H1 (cell line): ENCODE measurements around the gene DCTD. TPM values are rescaled to one million over a fixed set of nuclear protein-coding genes. Genes with fewer than 3 reads are reported as not detected.

Source experiments
- CTCF ChIA-PET: fragments of 300-600 bp; sonication (Branson Sonifier 250); formaldehyde crosslinking; loops from one replicate; lab custom pipeline; 2021; ENCODE audit not compliant: partially characterized antibody; lab: Charles Lee
- POLR2A ChIA-PET: fragments of 300-600 bp; sonication (Branson Sonifier 250); formaldehyde crosslinking; loops from one replicate; lab custom pipeline; 2021; ENCODE audit warnings: inconsistent platforms; ENCODE audit not compliant: partially characterized antibody; lab: Charles Lee
- DNase-seq, 2 experiments: peaks; one replicate each; pipeline versions ENCODE4 v3.0.0 to v3.0.0-alpha.2; 2010 to 2022; ENCODE audit warnings: low spot score in 2 of 2, low read depth in 1 of 2, mixed read lengths in 1 of 2
- FAIRE-seq: peaks from 2 replicates; lab custom pipeline; 2011; peaks lifted over from hg19 to GRCh38; lab: Jason Lieb, UNC
- H2AFZ ChIP-seq: 2 replicates; pipeline ENCODE4 v1.8.1; 2012; ENCODE audit warnings: low read length, inconsistent platforms
- H2AK5ac ChIP-seq: 2 replicates; pipeline ENCODE4 v1.6.1; 2013; ENCODE audit warnings: low read depth, low read length
- H2BK120ac ChIP-seq: replicated peaks from 2 replicates; pipeline ENCODE3; 2013; ENCODE audit warnings: low read depth, low read length, inconsistent platforms
- H2BK12ac ChIP-seq: 2 replicates; pipeline ENCODE4 v1.6.1; 2013; ENCODE audit warnings: low read depth, low read length
- H2BK15ac ChIP-seq: 2 replicates; pipeline ENCODE4 v1.6.1; 2013; ENCODE audit warnings: low read length
- H2BK20ac ChIP-seq: 2 replicates; pipeline ENCODE4 v1.6.1; 2013; ENCODE audit warnings: low read length
- H2BK5ac ChIP-seq: 2 replicates; pipeline ENCODE4 v1.6.1; 2013; ENCODE audit warnings: low read depth, low read length
- H3K14ac ChIP-seq: 2 replicates; pipeline ENCODE4 v1.6.1; 2013; ENCODE audit warnings: inconsistent platforms; ENCODE audit not compliant: insufficient read length
- H3K18ac ChIP-seq: 2 replicates; pipeline ENCODE4 v1.6.1; 2013; ENCODE audit warnings: low read length; ENCODE audit errors: extremely low read depth
- H3K23ac ChIP-seq: 2 replicates; pipeline ENCODE4 v1.6.1; 2013; ENCODE audit warnings: inconsistent platforms; ENCODE audit not compliant: insufficient read length
- H3K23me2 ChIP-seq: 2 replicates; pipeline ENCODE4 v1.6.1; 2013; ENCODE audit warnings: low read depth, low read length
- H3K27ac ChIP-seq: 2 replicates; pipeline ENCODE4 v1.6.1; 2011; ENCODE audit warnings: low read depth, low read length, inconsistent platforms
- H3K27me3 ChIP-seq, 4 experiments: replicated peaks in 1 of 4; 1 replicate in 1 of 4; 2 replicates in 3 of 4; pipeline versions ENCODE4 v1.6.1 to v1.8.1; 2011 to 2013; ENCODE audit warnings: low read length in 3 of 4, mild to moderate bottlenecking in 3 of 4, inconsistent platforms in 2 of 4, mixed read lengths in 2 of 4, moderate library complexity in 1 of 4; ENCODE audit not compliant: control insufficient read depth in 3 of 4, insufficient read depth in 3 of 4; ENCODE audit errors: extremely low read depth in 1 of 4
- H3K36me3 ChIP-seq, 4 experiments: 2 replicates each; pipeline versions ENCODE4 v1.6.1 to v1.8.1; 2011 to 2013; ENCODE audit warnings: mild to moderate bottlenecking in 4 of 4, low read length in 3 of 4, moderate library complexity in 2 of 4, control low read depth in 1 of 4, inconsistent platforms in 1 of 4; ENCODE audit not compliant: insufficient read depth in 4 of 4, control insufficient read depth in 2 of 4
- H3K4ac ChIP-seq: replicated peaks from 2 replicates; pipeline ENCODE3; 2013; ENCODE audit warnings: low read length, low read depth, mixed read lengths, inconsistent platforms; ENCODE audit not compliant: insufficient read length
- H3K4me1 ChIP-seq, 4 experiments: replicated peaks in 1 of 4; 1 replicate in 1 of 4; 2 replicates in 3 of 4; pipeline versions ENCODE4 v1.6.1 to v1.8.1; 2011 to 2013; ENCODE audit warnings: low read length in 3 of 4, inconsistent platforms in 2 of 4, mixed read lengths in 1 of 4; ENCODE audit not compliant: insufficient read depth in 4 of 4, control insufficient read depth in 3 of 4
- H3K4me2 ChIP-seq, 2 experiments: 2 replicates each; pipeline versions ENCODE4 v1.6.1 to v1.8.1; 2011 to 2013; ENCODE audit warnings: low read depth in 2 of 2, low read length in 2 of 2, control low read depth in 1 of 2, inconsistent platforms in 1 of 2, mild to moderate bottlenecking in 1 of 2; ENCODE audit not compliant: insufficient read depth in 1 of 2
- H3K4me3 ChIP-seq, 4 experiments: fragments of 200-600, 300-600 bp in 1 of 4; sonication (generic), shearing (Covaris generic), sonication (Bioruptor Twin) in 1 of 4; 2 replicates each; pipeline versions ENCODE4 v1.5.1 to v1.8.1; 2011 to 2016; ENCODE audit warnings: low read length in 4 of 4, low read depth in 3 of 4, control low read depth in 2 of 4, inconsistent platforms in 2 of 4, mild to moderate bottlenecking in 2 of 4, mixed read lengths in 1 of 4, moderate library complexity in 1 of 4; ENCODE audit not compliant: insufficient read depth in 2 of 4; ENCODE audit errors: extremely low read depth in 1 of 4
- H3K56ac ChIP-seq: replicated peaks from 2 replicates; pipeline ENCODE3; 2013; ENCODE audit warnings: low read depth, mild to moderate bottlenecking, mixed read lengths, low read length, inconsistent platforms; ENCODE audit not compliant: insufficient read length
- H3K79me1 ChIP-seq: 2 replicates; pipeline ENCODE4 v1.6.1; 2013; ENCODE audit warnings: low read depth, low read length, control low read depth
- H3K79me2 ChIP-seq, 2 experiments: 2 replicates each; pipeline versions ENCODE4 v1.6.1 to v1.8.1; 2012 to 2013; ENCODE audit warnings: low read length in 2 of 2, mild to moderate bottlenecking in 2 of 2, inconsistent platforms in 1 of 2; ENCODE audit not compliant: insufficient read depth in 2 of 2, control insufficient read depth in 1 of 2
- H3K9ac ChIP-seq, 4 experiments: replicated peaks in 1 of 4; 1 replicate in 1 of 4; 2 replicates in 3 of 4; pipeline versions ENCODE4 v1.6.1 to v1.8.1; 2011 to 2013; ENCODE audit warnings: low read depth in 3 of 4, low read length in 3 of 4, control low read depth in 2 of 4, mild to moderate bottlenecking in 2 of 4, moderate library complexity in 2 of 4, inconsistent platforms in 1 of 4; ENCODE audit errors: extremely low read depth in 1 of 4
- H3K9me3 ChIP-seq, 2 experiments: 2 replicates each; pipeline versions ENCODE4 v1.6.1 to v1.8.1; 2012 to 2013; ENCODE audit warnings: mild to moderate bottlenecking in 2 of 2, moderate library complexity in 2 of 2, control low read depth in 1 of 2, inconsistent platforms in 1 of 2, low read depth in 1 of 2, low read length in 1 of 2, mixed read lengths in 1 of 2; ENCODE audit not compliant: insufficient read depth in 2 of 2
- H4K20me1 ChIP-seq, 2 experiments: replicated peaks in 1 of 2; 2 replicates each; pipeline versions ENCODE3 to v1.8.1; 2011 to 2013; ENCODE audit warnings: inconsistent platforms in 2 of 2, low read length in 2 of 2, mild to moderate bottlenecking in 1 of 2; ENCODE audit not compliant: insufficient read depth in 2 of 2, control insufficient read depth in 1 of 2
- H4K5ac ChIP-seq: 2 replicates; pipeline ENCODE4 v1.6.1; 2013; ENCODE audit warnings: low read length, low read depth, mixed read lengths, inconsistent platforms; ENCODE audit not compliant: insufficient read length
- H4K8ac ChIP-seq: 2 replicates; pipeline ENCODE4 v1.8.0; 2013; ENCODE audit warnings: mild to moderate bottlenecking, moderate library complexity, low read length, inconsistent platforms; ENCODE audit not compliant: insufficient read depth; ENCODE audit errors: extremely low read depth
- H4K91ac ChIP-seq: replicated peaks from 2 replicates; pipeline ENCODE3; 2013; ENCODE audit warnings: low read length, mixed read lengths, inconsistent platforms; ENCODE audit not compliant: insufficient read length
- BACH1 ChIP-seq: IDR thresholded peaks from 2 replicates; pipeline ENCODE4 v1.6.1; 2012; ENCODE audit warnings: low read length, improper control_type of control experiment
- EGR1 ChIP-seq: IDR thresholded peaks from 2 replicates; pipeline ENCODE4 v1.6.1; 2011; ENCODE audit warnings: low read depth, low read length, borderline replicate concordance
- HDAC6 ChIP-seq: IDR thresholded peaks from one replicate; pipeline ENCODE4 v1.7.1; 2012; ENCODE audit warnings: low read depth, mild to moderate bottlenecking, inconsistent platforms, low read length, moderate library complexity
- NRF1 ChIP-seq: IDR thresholded peaks from 2 replicates; pipeline ENCODE4 v1.6.1; 2011; ENCODE audit warnings: mild to moderate bottlenecking, low read depth, low read length, improper control_type of control experiment
- POLR2AphosphoS5 ChIP-seq: IDR thresholded peaks from 2 replicates; pipeline ENCODE4 v1.6.1; 2011; ENCODE audit warnings: low read depth, low read length
- SIRT6 ChIP-seq: IDR thresholded peaks from one replicate; pipeline ENCODE4 v1.7.1; 2012; ENCODE audit warnings: low read length, inconsistent platforms
- SRF ChIP-seq: IDR thresholded peaks from 2 replicates; pipeline ENCODE4 v1.6.1; 2011; ENCODE audit warnings: mild to moderate bottlenecking, low read depth, low read length, moderate library complexity
- WGBS, 2 experiments: shearing (Covaris generic) in 1 of 2; methylation state at CpG; one replicate each; pipeline versions ENCODE4 v1.1.6 to v1.1.7; 2013 to 2015; ENCODE audit warnings: low lambda C conversion rate in 2 of 2, mixed read lengths in 2 of 2, inconsistent platforms in 1 of 2, low coverage in 1 of 2, missing lambda C conversion rate in 1 of 2; ENCODE audit not compliant: insufficient replicate concordance in 2 of 2, insufficient coverage in 1 of 2, insufficient read length in 1 of 2; ENCODE audit errors: extremely low coverage in 1 of 2, missing lambda C conversion rate in 1 of 2; 5-methylcytosine and 5-hydroxymethylcytosine counted together
- polyA plus RNA-seq, 7 experiments: library from polyadenylated mRNA; depleted of rRNA in 3 of 7; stranded (reverse) in 5 of 7; unstranded in 2 of 7; fragments of >200 nt in 5 of 7; fragments of 200-250 nt in 2 of 7; gene quantifications; 1 replicate in 5 of 7; 2 replicates in 1 of 7; 4 replicates in 1 of 7; pipeline versions ENCODE4 v1.2.1 to v1.2.3, GENCODE V29; 2011 to 2013; ENCODE audit warnings: missing spikeins in 2 of 7, mixed read lengths in 2 of 7
- total RNA-seq: library from RNA; stranded (reverse); fragmentation: NEBNext Ultra II Directional; extraction: Animal tissue kit (Norgen Biotek cat#: 25700); gene quantifications from 2 replicates; pipeline ENCODE4 v1.2.1, GENCODE V29; 2021
- TF ChIP-seq, protein P1 (sequence below): IDR thresholded peaks from 2 replicates; pipeline ENCODE4 v1.6.1; 2012; ENCODE audit warnings: inconsistent platforms
- TF ChIP-seq, protein P2 (sequence below): IDR thresholded peaks from 2 replicates; pipeline ENCODE4 v1.6.1; 2011; ENCODE audit warnings: low read length, improper control_type of control experiment
- TF ChIP-seq, protein P3 (sequence below): IDR thresholded peaks from 2 replicates; pipeline ENCODE4 v1.6.1; 2012; ENCODE audit warnings: inconsistent platforms

Gene DCTD
- total and polyA plus RNA-seq, 2 of the 8 experiments (the other 6 are each of a cell fraction or from before 2014, with no cell fraction given) = 60.2 to 69.5 TPM

DNA sequence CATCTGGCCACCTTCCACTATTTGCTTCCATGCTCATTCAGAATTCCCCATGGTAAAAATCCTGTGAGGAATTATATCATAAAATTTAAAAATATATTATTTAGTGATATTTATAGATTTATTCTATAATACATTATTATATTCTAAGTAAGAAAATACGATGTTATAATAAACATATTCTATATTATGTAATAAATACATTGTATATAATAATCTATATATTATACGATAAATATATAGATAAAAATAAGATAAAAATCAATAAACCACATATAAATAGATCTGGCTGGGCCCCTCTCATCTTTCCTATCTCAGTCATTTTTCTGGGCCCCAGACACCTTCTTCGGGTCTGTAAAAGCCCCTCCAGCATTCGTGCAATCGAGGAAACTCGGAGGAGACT is 68.5 kb downstream of the DCTD start:
- no peak overlapping the region for H2BK12ac ChIP-seq
- no peaks in the 10 kb centered on the region for H3K27me3 ChIP-seq

More for the DNA sequence above, 68.5 kb downstream of the DCTD start:
- no peak overlapping the region for H2AK5ac ChIP-seq
- ChIA-PET POLR2A (no interaction called here), CTCF (no interaction called here)
- no peak overlapping the region for H4K91ac ChIP-seq
- no peak overlapping the region for H4K5ac ChIP-seq
- no peak overlapping the region for H3K18ac ChIP-seq
- H3K79me1 ChIP-seq = no peaks in the 10 kb centered on the region
- no peak overlapping the region for H2BK20ac ChIP-seq
- H4K8ac ChIP-seq = no peak overlapping the region
- H3K14ac ChIP-seq = no peak overlapping the region
- no peak overlapping the region for H3K27ac ChIP-seq
- DNase-seq (no peak), FAIRE-seq (no peak)
- no peak overlapping the region for H3K4me2 ChIP-seq
- no peaks in the 10 kb centered on the region for H3K23me2 ChIP-seq
- H3K4ac ChIP-seq = no peak overlapping the region
- no peaks in the 10 kb centered on the region for H4K20me1 ChIP-seq
- H3K79me2 ChIP-seq = no peaks in the 10 kb centered on the region
- no peak overlapping the region for H2BK15ac ChIP-seq
- H2AFZ ChIP-seq = no peak overlapping the region
- H3K9ac ChIP-seq = no peak overlapping the region
- TF ChIP-seq HDAC6 (no peak), SRF (no peak), EGR1 (no peak), POLR2AphosphoS5 (no peak), SIRT6 (no peak), BACH1 (no peak), NRF1 (no peak)
- TF ChIP-seq, protein P1, sequence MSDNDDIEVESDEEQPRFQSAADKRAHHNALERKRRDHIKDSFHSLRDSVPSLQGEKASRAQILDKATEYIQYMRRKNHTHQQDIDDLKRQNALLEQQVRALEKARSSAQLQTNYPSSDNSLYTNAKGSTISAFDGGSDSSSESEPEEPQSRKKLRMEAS = no peak
- TF ChIP-seq, protein P2, sequence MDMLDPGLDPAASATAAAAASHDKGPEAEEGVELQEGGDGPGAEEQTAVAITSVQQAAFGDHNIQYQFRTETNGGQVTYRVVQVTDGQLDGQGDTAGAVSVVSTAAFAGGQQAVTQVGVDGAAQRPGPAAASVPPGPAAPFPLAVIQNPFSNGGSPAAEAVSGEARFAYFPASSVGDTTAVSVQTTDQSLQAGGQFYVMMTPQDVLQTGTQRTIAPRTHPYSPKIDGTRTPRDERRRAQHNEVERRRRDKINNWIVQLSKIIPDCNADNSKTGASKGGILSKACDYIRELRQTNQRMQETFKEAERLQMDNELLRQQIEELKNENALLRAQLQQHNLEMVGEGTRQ = no peak
- TF ChIP-seq, protein P3, sequence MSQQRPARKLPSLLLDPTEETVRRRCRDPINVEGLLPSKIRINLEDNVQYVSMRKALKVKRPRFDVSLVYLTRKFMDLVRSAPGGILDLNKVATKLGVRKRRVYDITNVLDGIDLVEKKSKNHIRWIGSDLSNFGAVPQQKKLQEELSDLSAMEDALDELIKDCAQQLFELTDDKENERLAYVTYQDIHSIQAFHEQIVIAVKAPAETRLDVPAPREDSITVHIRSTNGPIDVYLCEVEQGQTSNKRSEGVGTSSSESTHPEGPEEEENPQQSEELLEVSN = no peak
- 92% methylated on average over 6 of the region's 6 CpGs; no CpG with 5 or more reads in 1 of the 2 experiments for WGBS, 2 experiments
- no peak overlapping the region for H3K56ac ChIP-seq
- peaks cover 0 to 3% (median 1%) of the 10 kb centered on the region in 4 experiments; a peak in 2 of 7 replicates for H3K4me1 ChIP-seq
- peaks cover 0 to 3% of the 10 kb centered on the region in 2 experiments; a peak in 2 of 4 replicates for H3K9me3 ChIP-seq
- H3K4me3 ChIP-seq = no peak overlapping the region
- H2BK5ac ChIP-seq = no peak overlapping the region
- no peak overlapping the region for H3K23ac ChIP-seq
- H2BK120ac ChIP-seq = no peak overlapping the region
- no peaks in the 10 kb centered on the region for H3K36me3 ChIP-seq
